OCI-LY7 (cell line): ENCODE results near the gene NCK2. TPM values are rescaled to one million over a fixed set of nuclear protein-coding genes. Genes with fewer than 3 reads are reported as not detected.
A peak's percentile ranks its signal among the peaks of the same experiment; 100 is the strongest.

Experiments used
- BruUV-seq: library from RNA; stranded (reverse); fragments of 400-500 nt; replicated peaks from 2 replicates; lab custom pipeline; 2021; lab: Mats Ljungman, UMichigan
- CTCF ChIA-PET: fragments of 300-600 bp; sonication (Branson Sonifier 250); formaldehyde crosslinking; loops from one replicate; lab custom pipeline; 2022; ENCODE audit warnings: antibody characterized with exemption; ENCODE audit not compliant: unreplicated experiment; lab: Charles Lee
- POLR2A ChIA-PET: fragments of 300-600 bp; sonication (Branson Sonifier 250); formaldehyde crosslinking; loops from one replicate; lab custom pipeline; 2022; ENCODE audit warnings: antibody characterized with exemption; lab: Charles Lee
- DNase-seq: peaks from one replicate; pipeline ENCODE4 v3.0.0-alpha.2; 2015; ENCODE audit warnings: low spot score
- H2AFZ ChIP-seq: fragments of 200-600 bp; sonication (generic), shearing (Covaris generic); 2 replicates; pipeline ENCODE4 v1.6.1; 2014; ENCODE audit warnings: mild to moderate bottlenecking, antibody characterized with exemption, low read length, moderate library complexity
- H3K27ac ChIP-seq: fragments of 200-600 bp; sonication (generic); 2 replicates; pipeline ENCODE4 v1.5.1; 2014; ENCODE audit warnings: mixed run types, low read depth, mild to moderate bottlenecking, moderate library complexity, low read length, inconsistent platforms; ENCODE audit not compliant: poor library complexity, severe bottlenecking
- H3K36me3 ChIP-seq: fragments of 200-600 bp; sonication (generic); 2 replicates; pipeline ENCODE4 v1.6.1; 2014; ENCODE audit warnings: mild to moderate bottlenecking, antibody characterized with exemption, low read length, moderate library complexity, mixed read lengths; ENCODE audit not compliant: insufficient read depth
- H3K4me1 ChIP-seq: fragments of 200-600 bp; sonication (generic); 2 replicates; pipeline ENCODE4 v1.5.1; 2014; ENCODE audit warnings: mild to moderate bottlenecking, low read length; ENCODE audit not compliant: insufficient read depth, poor library complexity, severe bottlenecking
- H3K4me2 ChIP-seq: fragments of 200-600 bp; sonication (generic); 2 replicates; pipeline ENCODE4 v1.6.1; 2014; ENCODE audit warnings: mild to moderate bottlenecking, low read length
- H3K4me3 ChIP-seq: fragments of 200-600 bp; sonication (generic); 2 replicates; pipeline ENCODE4 v1.5.1; 2014; ENCODE audit warnings: mild to moderate bottlenecking, low read depth, low read length; ENCODE audit not compliant: poor library complexity, severe bottlenecking
- H3K79me2 ChIP-seq: fragments of 200-600 bp; sonication (generic); 2 replicates; pipeline ENCODE4 v1.6.1; 2016; ENCODE audit warnings: low read depth, mild to moderate bottlenecking, low read length, moderate library complexity, mixed read lengths; ENCODE audit not compliant: insufficient read depth
- H3K9me2 ChIP-seq: fragments of 200-600 bp; sonication (generic); 2 replicates; pipeline ENCODE4 v1.6.1; 2016; ENCODE audit warnings: mild to moderate bottlenecking, low read length, mixed read lengths; ENCODE audit not compliant: insufficient read depth
- H3K9me3 ChIP-seq: fragments of 200-600 bp; sonication (generic); 2 replicates; pipeline ENCODE4 v1.6.1; 2014; ENCODE audit warnings: mild to moderate bottlenecking, mixed run types, low read length, mixed read lengths
- H4K20me1 ChIP-seq: fragments of 200-600 bp; sonication (generic); 2 replicates; pipeline ENCODE4 v1.6.1; 2014; ENCODE audit warnings: mild to moderate bottlenecking, antibody characterized with exemption, low read length, moderate library complexity, mixed read lengths; ENCODE audit not compliant: insufficient read depth
- EZH2phosphoT487 ChIP-seq: fragments of 200-600 bp; sonication (generic); IDR thresholded peaks from 2 replicates; pipeline ENCODE4 v1.6.1; 2018; ENCODE audit warnings: low read depth, borderline replicate concordance, mild to moderate bottlenecking, mixed run types, antibody characterized with exemption, low read length, moderate library complexity, mixed read lengths
- intact Hi-C: fragments of 100-400 bp; cut with micrococcal nuclease; formaldehyde crosslinking; loops from one replicate; pipeline ENCODE4 v1.10.0; 2022; ENCODE audit not compliant: unreplicated experiment
- total RNA-seq, 2 experiments: library from RNA; depleted of rRNA in 1 of 2; stranded (reverse); fragments of >200 nt in 1 of 2; shearing (Covaris generic) in 1 of 2; gene quantifications; 2 replicates each; pipeline ENCODE4 v1.2.3, GENCODE V29; 2014 to 2022
- TF ChIP-seq, protein P1 (sequence below): fragments of 200-600 bp; sonication (generic); conservative IDR thresholded peaks from 2 replicates; pipeline ENCODE4 v1.5.1; 2014; ENCODE audit warnings: mild to moderate bottlenecking, antibody characterized with exemption, low read length, moderate library complexity, mixed read lengths

NCK2 gene
- total RNA-seq, 2 experiments from 2014 or later = 23.4 to 34.2 TPM

DNA sequence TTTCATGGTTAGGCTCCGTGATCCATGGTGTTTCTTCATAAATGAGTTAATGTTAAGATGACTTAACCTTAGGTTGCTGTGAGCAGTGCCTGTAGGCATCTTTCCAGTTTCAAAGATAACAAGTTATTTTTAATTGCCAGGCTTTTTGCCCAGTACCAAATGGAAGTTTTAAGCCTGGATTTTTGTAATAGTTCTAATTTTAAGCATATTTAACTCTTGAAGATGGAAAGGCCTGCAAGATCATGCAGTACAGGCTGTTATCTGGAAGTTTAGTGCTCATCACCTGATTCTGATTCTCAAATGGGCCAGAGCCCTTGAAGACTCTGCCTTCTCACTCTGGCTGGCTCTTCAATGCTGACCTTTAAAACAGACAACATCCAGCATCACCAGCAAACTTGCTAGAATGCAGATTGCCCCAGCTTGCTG is 141.3 kb downstream of the NCK2 start:
- DNase-seq = no peak
- Histone ChIP-seq H3K9me2 (no peaks in the 10 kb centered on the region), H3K27ac (no peak overlapping the region), H3K36me3 (peaks cover 6% of the 10 kb centered on the region), H3K4me3 (no peak overlapping the region), H2AFZ (no peak overlapping the region), H3K4me1 (peaks cover 23% of the 10 kb centered on the region), H3K4me2 (peak overlapping the region; percentile 64), H4K20me1 (no peaks in the 10 kb centered on the region), H3K79me2 (no peaks in the 10 kb centered on the region), H3K9me3 (peaks cover 15% of the 10 kb centered on the region; the same call in 1 of the 2 replicates)
- TF ChIP-seq, protein P1, sequence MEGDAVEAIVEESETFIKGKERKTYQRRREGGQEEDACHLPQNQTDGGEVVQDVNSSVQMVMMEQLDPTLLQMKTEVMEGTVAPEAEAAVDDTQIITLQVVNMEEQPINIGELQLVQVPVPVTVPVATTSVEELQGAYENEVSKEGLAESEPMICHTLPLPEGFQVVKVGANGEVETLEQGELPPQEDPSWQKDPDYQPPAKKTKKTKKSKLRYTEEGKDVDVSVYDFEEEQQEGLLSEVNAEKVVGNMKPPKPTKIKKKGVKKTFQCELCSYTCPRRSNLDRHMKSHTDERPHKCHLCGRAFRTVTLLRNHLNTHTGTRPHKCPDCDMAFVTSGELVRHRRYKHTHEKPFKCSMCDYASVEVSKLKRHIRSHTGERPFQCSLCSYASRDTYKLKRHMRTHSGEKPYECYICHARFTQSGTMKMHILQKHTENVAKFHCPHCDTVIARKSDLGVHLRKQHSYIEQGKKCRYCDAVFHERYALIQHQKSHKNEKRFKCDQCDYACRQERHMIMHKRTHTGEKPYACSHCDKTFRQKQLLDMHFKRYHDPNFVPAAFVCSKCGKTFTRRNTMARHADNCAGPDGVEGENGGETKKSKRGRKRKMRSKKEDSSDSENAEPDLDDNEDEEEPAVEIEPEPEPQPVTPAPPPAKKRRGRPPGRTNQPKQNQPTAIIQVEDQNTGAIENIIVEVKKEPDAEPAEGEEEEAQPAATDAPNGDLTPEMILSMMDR = no peak
- no peak for TF ChIP-seq EZH2phosphoT487
- ChIA-PET POLR2A (interaction anchor here (1.5 kb wide), 1 partner anchor 12 kb away, joined by 4 read pairs; no protein-coding TSS in a partner anchor), CTCF (no interaction called here)
- intact Hi-C loops = loop anchor here (10.0 kb wide), 1 partner anchor 311 kb away; no protein-coding TSS in a partner anchor
- BruUV-seq = no TSS peak

DNA sequence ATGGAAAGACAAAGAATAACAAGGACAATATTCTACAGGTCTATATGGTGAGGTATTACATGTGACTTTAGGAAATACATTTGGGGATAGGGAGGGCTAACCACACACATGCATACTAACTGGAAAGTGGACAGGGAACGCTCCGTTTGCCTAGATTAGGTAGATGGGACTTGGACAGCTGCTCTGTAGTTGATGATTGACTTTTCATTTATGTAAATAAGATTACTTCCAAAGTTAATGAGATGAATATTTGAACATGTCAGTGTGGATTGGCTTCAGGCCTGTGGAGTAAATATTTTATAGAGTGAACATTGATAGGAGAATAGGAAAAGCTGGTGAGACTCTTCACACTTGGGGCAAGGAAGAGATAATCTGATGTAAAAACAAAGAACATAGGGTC is 142.0 kb downstream of the NCK2 start:
- H3K4me1 ChIP-seq = peaks cover 22% of the 10 kb centered on the region
- POLR2A ChIA-PET = no interaction called here

DNA sequence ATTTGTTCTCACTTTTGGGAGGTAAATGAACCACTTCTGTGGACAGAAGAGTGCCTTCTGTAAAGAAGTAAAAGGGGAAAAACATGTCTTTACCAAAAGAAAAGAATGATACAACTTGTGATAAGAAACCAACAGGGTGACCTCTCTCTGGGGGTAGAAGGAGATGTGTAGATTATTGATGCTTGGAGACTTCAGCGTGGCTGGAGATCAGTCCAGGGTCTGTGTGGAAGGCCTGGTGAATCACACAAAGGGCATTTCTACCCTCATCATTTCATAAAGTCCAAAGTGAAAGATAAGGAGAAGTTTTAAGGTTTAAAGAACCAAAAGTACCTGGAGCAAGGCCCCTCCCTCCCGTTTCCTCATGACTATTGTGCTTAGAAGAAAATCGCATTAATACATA is 142.5 kb downstream of the NCK2 start:
- peaks cover 22% of the 10 kb centered on the region for H3K4me1 ChIP-seq
- no TSS peak for BruUV-seq
- no peaks in the 10 kb centered on the region for H3K9me2 ChIP-seq
- ChIA-PET POLR2A (no interaction called here), CTCF (no interaction called here)
- H3K79me2 ChIP-seq = no peaks in the 10 kb centered on the region
- H2AFZ ChIP-seq = no peak overlapping the region
- intact Hi-C loops = loop anchor here (10.0 kb wide), 1 partner anchor 312 kb away; no protein-coding TSS in a partner anchor
- no peak for DNase-seq
- H3K27ac ChIP-seq = no peak overlapping the region
- no peak overlapping the region for H3K4me2 ChIP-seq
- no peaks in the 10 kb centered on the region for H4K20me1 ChIP-seq
- H3K36me3 ChIP-seq = peaks cover 6% of the 10 kb centered on the region
- no peak overlapping the region for H3K4me3 ChIP-seq
- H3K9me3 ChIP-seq = peaks cover 15% of the 10 kb centered on the region; the same call in 1 of the 2 replicates
- TF ChIP-seq, protein P1 = no peak
- TF ChIP-seq EZH2phosphoT487 = no peak

More for the DNA sequence above, 142.0 kb downstream of the NCK2 start:
- intact Hi-C loops = loop anchor here (10.0 kb wide), 1 partner anchor 312 kb away; no protein-coding TSS in a partner anchor
- H3K9me3 ChIP-seq = peaks cover 15% of the 10 kb centered on the region; the same call in 1 of the 2 replicates
- CTCF ChIA-PET = no interaction called here
- H3K9me2 ChIP-seq = no peaks in the 10 kb centered on the region
- DNase-seq = no peak
- no peaks in the 10 kb centered on the region for H3K79me2 ChIP-seq
- no TSS peak for BruUV-seq
- H3K36me3 ChIP-seq = peaks cover 6% of the 10 kb centered on the region
- H3K4me2 ChIP-seq = no peak overlapping the region
- H3K27ac ChIP-seq = no peak overlapping the region
- TF ChIP-seq, protein P1 = no peak
- TF ChIP-seq EZH2phosphoT487 = no peak
- no peak overlapping the region for H3K4me3 ChIP-seq
- H2AFZ ChIP-seq = no peak overlapping the region
- H4K20me1 ChIP-seq = no peaks in the 10 kb centered on the region
